Heart left ventricle (tissue), 16 donors: ENCODE results near the gene MUC2. TPM values are rescaled to one million over a fixed set of nuclear protein-coding genes. Genes with fewer than 3 reads are reported as not detected.

Source experiments
- ATAC-seq, 4 donors: fragments of 200-7000 bp; cut with Tn5 transposase; one replicate each; pipeline ENCODE4 v1.9.1; 2020 to 2022; ENCODE audit warnings: moderate library complexity in 4 of 4, mild to moderate bottlenecking in 3 of 4, moderate number of reproducible peaks in 1 of 4
- DNase-seq, 5 donors: peaks; one replicate each; pipeline ENCODE4 v3.0.0-alpha.2; 2020
- H3K27ac ChIP-seq, 12 donors: fragments of 200-600 bp; sonication (generic) in 4 of 12; one replicate each; pipeline versions ENCODE4 v1.5.0 to v1.8.0; 2016 to 2022; ENCODE audit warnings: mild to moderate bottlenecking in 2 of 12
- H3K27me3 ChIP-seq, 9 donors: fragments of 200-600 bp; sonication (generic) in 2 of 9; one replicate each; pipeline versions ENCODE4 v1.5.1 to v1.8.0; 2016 to 2022; ENCODE audit warnings: mild to moderate bottlenecking in 3 of 9
- H3K36me3 ChIP-seq, 9 donors: fragments of 200-600 bp; sonication (generic) in 2 of 9; one replicate each; pipeline versions ENCODE4 v1.5.0 to v1.8.0; 2018 to 2022; ENCODE audit warnings: mild to moderate bottlenecking in 2 of 9
- H3K4me1 ChIP-seq, 12 donors: fragments of 200-600 bp; sonication (generic) in 4 of 12; one replicate each; pipeline versions ENCODE4 v1.5.0 to v1.8.0; 2016 to 2022; ENCODE audit warnings: mild to moderate bottlenecking in 3 of 12
- H3K4me3 ChIP-seq, 12 donors: fragments of 200-600 bp; sonication (generic) in 4 of 12; one replicate each; pipeline versions ENCODE4 v1.5.0 to v1.8.0; 2017 to 2022; ENCODE audit warnings: mild to moderate bottlenecking in 9 of 12, moderate library complexity in 4 of 12
- H3K9me3 ChIP-seq, 12 donors: fragments of 200-600 bp; sonication (generic) in 4 of 12; one replicate each; pipeline versions ENCODE4 v1.5.0 to v1.8.0; 2016 to 2022; ENCODE audit warnings: mild to moderate bottlenecking in 1 of 12
- CTCF ChIP-seq, 12 donors: fragments of 200-600 bp; sonication (generic) in 4 of 12; IDR thresholded peaks; one replicate each; pipeline versions ENCODE4 v1.5.0 to v1.8.0; 2018 to 2022; ENCODE audit warnings: antibody characterized with exemption in 12 of 12, mild to moderate bottlenecking in 5 of 12
- POLR2A ChIP-seq, 2 donors: fragments of 450-650 bp; IDR thresholded peaks; one replicate each; pipeline ENCODE4 v1.6.1; 2017; ENCODE audit warnings: antibody characterized with exemption in 2 of 2, mild to moderate bottlenecking in 2 of 2, moderate library complexity in 2 of 2
- WGBS, 4 donors: extraction: QIAGEN DNeasy Blood & Tissue Kit in 2 of 4; methylation state at CpG; one replicate each; pipeline versions ENCODE4 v1.1.5 to v1.1.7; 2013 to 2018; 5-methylcytosine and 5-hydroxymethylcytosine counted together
- intact Hi-C, 10 donors: fragments of 100-400 bp; cut with DNase I; formaldehyde crosslinking; loops; one replicate each; pipeline versions ENCODE4 v1.11.1 to v1.14.2; 2022
- polyA plus RNA-seq, 2 donors: library from polyadenylated mRNA; stranded (reverse); fragments of 200-250 nt; gene quantifications; one replicate each; pipeline ENCODE4 v1.2.3, GENCODE V29; 2013
- total RNA-seq, 9 donors: library from RNA; depleted of rRNA in 2 of 9; stranded (reverse); fragments of >200 nt in 2 of 9; fragmentation: NEBNext Ultra II Directional in 3 of 9; extraction: Animal tissue kit (Norgen Biotek cat#: 25700) in 3 of 9; gene quantifications; one replicate each; pipeline versions ENCODE4 v1.1.0 to v1.2.4, GENCODE V29; 2016 to 2023
- donor health status: ischemic (EF 13 %, LVEDD 7.1; RV severe dilation, severe dysfunction).
- donor health status: healthy with polysubstance abuse.
- donor health status: DM: no; HTN: yes; CAD: no.
- donor health status: DM: no; HTN: no; CAD: no.
- donor health status: ischemic (EF 25% LVEDD 6.9; RV normal size, moderate dysfunction).
- donor health status: ischemic (EF 25% LVEDD 5.7; RV mildly dilated, moderate dysfunction).
- donor health status: healthy.
- donor health status: DM: yes; HTN: yes; CAD: no.
- donor health status: ischemic (EF 35%, LVEDD 5.7; RV mildly dilated, moderate dysfunction).
- donor health status: nonischemic (EF 11% LVEDD 7.7; RV severe dilation, severe dysfunction).
- donor health status: DM: yes; HTN: yes; CAD: no.
- donor health status: PGD.
- donor health status: ischemic (EF 29% LVEDD 5.4; RV normal size, mild dysfunction).
- donor health status: nonischemic (EF 23%, LVEDD 6.1; RV moderate dilation, normal function).

The MUC2 gene
- total and polyA plus RNA-seq, 11 donors: 0.01 to 0.07 TPM; not detected in 9

GRCh38 chr11:1088927-1089737 is 14.5 kb downstream of the MUC2 start:
- Histone ChIP-seq H3K4me1 (no peaks in the 10 kb centered on the region), H3K36me3 (no peaks in the 10 kb centered on the region), H3K27ac (no peak overlapping the region), H3K27me3 (no peaks in the 10 kb centered on the region), H3K9me3 (no peaks in the 10 kb centered on the region), H3K4me3 (no peak overlapping the region)
- intact Hi-C loops: no loop called here
- TF ChIP-seq POLR2A (IDR thresholded peaks at IDR 0.05) (no peak), CTCF (IDR thresholded peaks at IDR 0.05) (no peak)
- ATAC-seq (no peak), DNase-seq (peak in 2 of 5 donors; percentile 23 to 57)
- 93 to 96% (median 95%) methylated on average over 18 to 33 of the region's 33 CpGs for WGBS, 4 donors

- H3K4me3 ChIP-seq: no peak overlapping the region
- no peaks in the 10 kb centered on the region for H3K4me1 ChIP-seq
- H3K36me3 ChIP-seq: no peaks in the 10 kb centered on the region
- DNase-seq: peak in 3 of 5 donors; percentile 20 to 33 (median 21)
- no peak for TF ChIP-seq POLR2A (IDR thresholded peaks at IDR 0.05)
- TF ChIP-seq CTCF (IDR thresholded peaks at IDR 0.05): no peak
- no peak overlapping the region for H3K27ac ChIP-seq
- no peaks in the 10 kb centered on the region for H3K9me3 ChIP-seq
- ATAC-seq: no peak
- no peaks in the 10 kb centered on the region for H3K27me3 ChIP-seq
- 89 to 91% (median 90%) methylated on average over 21 to 31 of the region's 31 CpGs for WGBS, 4 donors
- intact Hi-C loops: no loop called here
Measured at GRCh38 chr11:1089738-1090599, 15.3 kb downstream of the MUC2 start.

GRCh38 chr11:1090600-1091331 is 16.1 kb downstream of the MUC2 start:
- H3K4me3 ChIP-seq: no peak overlapping the region
- WGBS, 4 donors: 92 to 95% (median 94%) methylated on average over 11 to 20 of the region's 20 CpGs
- intact Hi-C loops: no loop called here
- no peaks in the 10 kb centered on the region for H3K27me3 ChIP-seq
- H3K9me3 ChIP-seq: no peaks in the 10 kb centered on the region
- no peak for TF ChIP-seq POLR2A (IDR thresholded peaks at IDR 0.05)
- no peak for TF ChIP-seq CTCF (IDR thresholded peaks at IDR 0.05)
- no peak for ATAC-seq
- H3K27ac ChIP-seq: no peak overlapping the region
- H3K36me3 ChIP-seq: no peaks in the 10 kb centered on the region
- H3K4me1 ChIP-seq: no peaks in the 10 kb centered on the region
- peak in 1 of 5 donors; percentile 13 for DNase-seq
